SIG-M5 treated with dmso at 0.1 percent for 504 hours (cell line): ENCODE data around the gene ADARB2.
"Not testable (repeated sequence)": the region's sequence is repeated elsewhere in the genome, so short reads cannot be mapped to it uniquely, and the experiment has no call there.

Experiments used
- DNase-seq: peaks from one replicate; lab custom pipeline; 2025; ENCODE audit not compliant: unreplicated experiment; lab: John Stamatoyannopoulos, UW

ADARB2 gene

GRCh38 chr10:1474376-1475097 lies 262.8 kb downstream of the ADARB2 start:
- no peak for DNase-seq

DNA sequence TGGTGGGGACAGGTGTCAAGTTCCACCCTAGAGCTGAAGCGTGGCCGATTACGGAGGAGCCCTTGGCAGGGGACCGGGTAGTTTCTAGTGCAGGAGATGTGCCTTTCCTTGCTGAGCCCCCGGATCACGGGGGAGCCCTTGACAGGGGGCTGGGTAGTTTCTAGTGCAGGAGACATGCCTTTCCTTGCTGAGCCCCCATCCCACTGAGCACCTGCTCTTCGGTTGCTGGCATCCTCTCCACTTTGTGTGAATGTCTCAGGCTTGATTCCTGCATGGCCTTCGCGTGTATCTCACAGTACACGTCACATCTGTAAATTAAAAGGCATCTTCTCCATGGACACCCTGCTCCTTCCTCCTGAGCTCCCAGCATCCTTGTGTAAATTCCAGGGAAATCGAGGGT lies 263.5 kb downstream of the ADARB2 start:
- no peak for DNase-seq

DNA sequence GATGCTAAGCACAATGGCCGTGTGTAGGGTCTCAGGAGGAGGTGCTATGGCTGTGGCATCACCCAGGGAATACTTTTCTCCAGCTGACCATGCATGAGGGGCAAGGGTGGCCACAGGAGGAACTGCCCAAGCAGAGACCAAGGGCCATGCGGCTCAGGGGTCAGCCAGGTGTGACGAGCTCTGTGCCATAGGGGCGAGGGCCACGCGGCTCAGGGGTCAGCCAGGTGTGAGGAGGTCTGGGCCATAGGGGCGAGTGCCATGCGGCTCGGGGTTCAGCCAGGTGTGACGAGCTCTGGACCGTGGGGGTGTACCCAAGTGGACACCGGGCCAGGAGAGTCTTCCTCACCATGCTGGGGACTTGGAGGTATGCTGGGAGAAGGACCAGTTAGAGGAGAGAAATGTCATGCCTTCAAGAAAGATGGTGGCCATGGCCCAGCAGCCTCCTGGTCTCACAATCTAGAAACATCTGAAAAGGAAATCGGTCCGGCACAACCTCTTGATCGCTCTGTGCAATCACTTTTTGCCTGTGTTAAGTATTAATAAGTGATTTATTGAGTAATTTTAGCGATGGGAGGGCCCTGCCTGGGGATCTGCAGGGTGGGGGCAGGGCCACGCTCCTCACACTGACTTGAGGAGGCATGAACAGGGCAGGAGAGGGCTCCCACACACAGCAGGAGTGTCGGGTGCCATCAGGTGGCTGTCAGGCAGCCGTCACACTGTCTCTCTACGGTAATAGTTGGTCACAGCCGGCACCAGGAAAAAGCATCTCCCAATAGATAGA lies 265.0 kb downstream of the ADARB2 start:
- no peak for DNase-seq

DNA sequence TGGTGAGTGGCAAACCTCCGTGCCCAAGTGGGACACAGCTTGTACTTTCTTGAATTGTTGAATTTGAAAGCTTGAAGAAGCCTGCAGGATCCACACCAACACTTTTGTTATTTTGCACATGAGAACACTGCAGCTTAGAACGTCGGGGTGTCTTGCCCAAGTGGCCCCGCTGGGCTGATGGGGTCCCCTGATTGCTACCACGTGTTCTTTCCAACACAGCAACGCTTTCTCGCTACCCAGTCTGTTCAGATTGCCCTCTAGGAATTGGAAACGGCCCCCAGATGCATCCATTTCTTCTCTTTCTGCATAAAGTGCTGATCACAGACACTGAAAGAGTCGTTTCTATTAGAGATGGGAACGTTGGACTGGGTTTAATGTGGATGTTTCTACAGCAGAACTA lies 268.5 kb downstream of the ADARB2 start:
- no peak for DNase-seq

GRCh38 chr10:1467334-1468076 lies 269.8 kb downstream of the ADARB2 start:
- no peak for DNase-seq

- no peak for DNase-seq
These were observed 271.1 kb downstream of the ADARB2 start for GRCh38 chr10:1465993-1466764.

GRCh38 chr10:1465418-1465911 lies 271.9 kb downstream of the ADARB2 start:
- DNase-seq: peak; percentile 3

- DNase-seq: no peak
These were observed 272.4 kb downstream of the ADARB2 start for GRCh38 chr10:1464881-1465417.

DNA sequence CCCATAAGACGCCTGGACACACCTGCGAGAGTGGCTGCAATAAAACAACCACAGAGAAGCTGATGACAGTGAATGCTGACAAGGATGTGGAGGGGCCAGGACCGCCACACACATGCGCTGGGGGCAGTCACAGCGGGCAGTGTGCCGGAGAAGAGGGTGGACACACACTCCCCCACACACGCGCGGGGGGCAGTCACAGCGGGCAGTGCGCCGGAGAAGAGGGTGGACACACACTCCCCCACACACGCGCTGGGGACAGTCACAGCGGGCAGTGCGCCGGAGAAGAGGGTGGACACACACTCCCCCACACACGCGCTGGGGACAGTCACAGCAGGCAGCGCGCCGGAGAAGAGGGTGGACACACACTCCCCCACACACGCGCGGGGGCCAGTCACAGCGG lies 273.4 kb downstream of the ADARB2 start:
- DNase-seq: not testable (repeated sequence)

GRCh38 chr10:1462994-1463633 lies 274.2 kb downstream of the ADARB2 start:
- no peak for DNase-seq

DNA sequence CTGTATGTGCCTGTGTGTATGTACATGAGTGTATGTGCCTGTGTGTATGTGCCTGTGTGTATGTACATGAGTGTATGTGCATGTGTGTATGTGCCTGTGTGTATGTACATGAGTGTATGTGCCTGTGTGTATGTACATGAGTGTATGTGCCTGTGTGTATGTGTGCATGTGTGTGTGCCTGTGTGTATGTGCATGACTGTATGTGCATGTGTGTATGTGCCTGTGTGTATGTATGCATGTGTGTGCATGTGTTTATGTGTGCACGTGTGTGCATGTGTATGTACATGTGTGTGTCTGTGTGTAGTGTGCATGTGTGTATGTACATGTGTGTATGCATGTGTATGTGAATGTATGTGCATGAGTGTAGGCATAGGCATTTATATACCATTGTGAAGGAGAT lies 274.8 kb downstream of the ADARB2 start:
- DNase-seq: no peak

DNA sequence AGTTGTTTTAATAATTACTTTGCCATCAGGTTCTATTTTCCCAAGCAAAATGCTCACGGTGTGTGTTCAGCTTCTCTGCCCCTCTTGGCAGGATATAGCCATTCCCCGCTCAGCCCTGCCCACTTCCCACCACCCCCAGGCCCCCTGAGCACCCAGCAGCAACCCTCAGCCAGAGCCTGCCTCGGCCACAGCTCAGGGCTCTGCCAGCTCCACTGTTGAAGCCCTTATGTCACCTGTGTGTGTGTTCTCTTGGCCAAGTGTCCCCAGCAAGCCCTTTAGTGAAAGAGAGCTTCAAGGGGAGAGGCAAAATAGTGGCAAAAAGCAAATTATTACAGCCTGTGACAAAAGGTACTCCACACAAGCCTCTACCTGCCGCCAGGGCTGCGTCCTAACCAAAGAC lies 275.3 kb downstream of the ADARB2 start:
- no peak for DNase-seq

DNA sequence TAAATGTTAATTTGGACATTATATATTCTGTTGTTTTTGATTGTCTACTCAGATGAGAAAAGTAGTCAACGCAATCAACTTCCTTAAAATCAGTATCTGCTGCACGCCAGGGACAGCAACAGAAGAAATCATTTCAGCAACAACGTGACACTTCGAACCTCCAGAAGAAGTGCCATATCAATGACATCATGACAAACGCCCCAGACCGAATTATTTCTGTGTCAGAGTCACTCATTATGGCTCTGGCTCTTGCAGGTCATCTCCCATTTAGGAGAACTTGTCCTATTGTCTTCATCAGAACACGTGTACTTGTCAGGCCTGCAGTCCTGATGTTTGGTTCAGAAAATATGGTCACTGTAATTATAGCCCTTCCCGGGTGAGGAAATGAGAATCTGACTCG lies 276.3 kb downstream of the ADARB2 start:
- DNase-seq: no peak

DNA sequence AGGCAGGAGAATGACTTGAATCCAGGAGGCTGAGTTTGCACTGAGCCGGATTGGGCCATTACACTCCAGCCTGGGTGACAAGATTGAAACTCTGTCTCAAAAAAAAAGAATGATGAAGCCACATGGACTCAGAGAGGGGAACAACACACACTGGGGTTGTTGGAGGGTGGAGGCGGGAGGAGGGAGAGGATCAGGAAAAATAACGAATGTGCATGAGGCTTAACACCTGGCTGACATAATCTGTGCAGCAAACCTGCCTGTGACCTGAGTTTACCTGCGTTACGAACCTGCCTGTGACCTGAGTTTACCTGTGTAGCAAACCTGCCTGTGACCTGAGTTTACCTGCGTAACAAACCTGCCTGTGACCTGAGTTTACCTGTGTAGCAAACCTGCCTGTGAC lies 277.7 kb downstream of the ADARB2 start:
- not testable (repeated sequence) for DNase-seq

- DNase-seq: no peak
These were observed 282.4 kb downstream of the ADARB2 start for GRCh38 chr10:1454951-1455350.

DNA sequence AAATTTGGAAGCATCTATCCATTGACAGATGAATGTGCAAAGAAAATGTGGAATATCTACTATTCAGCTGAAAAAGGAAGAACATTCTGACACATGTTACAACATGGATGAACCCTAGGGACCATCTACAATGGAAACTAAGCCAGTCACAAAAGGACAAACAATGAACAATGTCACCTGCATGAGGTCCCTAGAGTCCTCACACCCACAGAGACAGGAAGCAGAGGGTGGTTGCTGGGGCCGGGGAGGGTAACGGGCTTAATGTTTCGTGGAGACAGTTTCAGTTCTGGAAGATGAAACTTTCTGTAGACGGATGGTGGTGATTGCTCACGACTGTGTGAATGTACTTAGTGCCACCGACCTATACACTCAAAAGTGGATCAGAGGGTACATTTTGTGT lies 282.9 kb downstream of the ADARB2 start:
- DNase-seq: no peak

DNA sequence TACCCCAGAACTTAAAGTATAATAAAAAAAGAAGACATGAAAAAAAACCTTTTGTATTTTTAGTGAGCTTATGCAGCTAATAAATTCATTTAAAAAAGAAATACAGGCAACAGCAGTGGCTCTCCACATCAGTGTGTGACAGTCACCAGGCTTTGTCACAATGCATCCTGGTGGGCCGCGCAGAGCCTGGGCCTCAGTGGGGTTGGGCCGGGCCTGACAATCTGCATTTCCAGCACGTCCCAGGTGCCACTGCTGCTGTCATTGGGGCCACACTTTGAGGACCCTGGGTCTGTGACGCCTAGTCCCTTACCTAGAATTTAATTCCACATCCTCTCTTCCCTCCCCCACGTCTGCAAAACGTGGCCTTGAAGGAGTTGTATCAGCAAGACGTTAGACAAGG lies 284.5 kb downstream of the ADARB2 start:
- DNase-seq: no peak

GRCh38 chr10:1451941-1452340 lies 285.4 kb downstream of the ADARB2 start:
- DNase-seq: no peak

GRCh38 chr10:1451362-1451888 lies 285.9 kb downstream of the ADARB2 start:
- no peak for DNase-seq
